ENCODE results near the gene SEC62. TPM values are rescaled to one million over a fixed set of nuclear protein-coding genes. Genes with fewer than 3 reads are reported as not detected.

The SEC62 gene, protein sequence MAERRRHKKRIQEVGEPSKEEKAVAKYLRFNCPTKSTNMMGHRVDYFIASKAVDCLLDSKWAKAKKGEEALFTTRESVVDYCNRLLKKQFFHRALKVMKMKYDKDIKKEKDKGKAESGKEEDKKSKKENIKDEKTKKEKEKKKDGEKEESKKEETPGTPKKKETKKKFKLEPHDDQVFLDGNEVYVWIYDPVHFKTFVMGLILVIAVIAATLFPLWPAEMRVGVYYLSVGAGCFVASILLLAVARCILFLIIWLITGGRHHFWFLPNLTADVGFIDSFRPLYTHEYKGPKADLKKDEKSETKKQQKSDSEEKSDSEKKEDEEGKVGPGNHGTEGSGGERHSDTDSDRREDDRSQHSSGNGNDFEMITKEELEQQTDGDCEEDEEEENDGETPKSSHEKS
- polyA plus RNA-seq = 10 to 100 TPM; 38.7 to 96.7 (median 60.1) TPM
- long read RNA-seq, donor 1 = 0 reads
- long read RNA-seq, donor 2, full-length matches to known transcripts = 19 of 79 reads
- long read RNA-seq, donor 2, partial matches to known transcripts = 60 of 79 reads
- long read RNA-seq, donor 2, other reads (novel, unspliced or antisense) = 0 of 79 reads
- long read RNA-seq, donor 3, full-length matches to known transcripts = 28 of 81 reads
- long read RNA-seq, donor 3, partial matches to known transcripts = 53 of 81 reads
- long read RNA-seq, donor 3, other reads (novel, unspliced or antisense) = 0 of 81 reads
- long read RNA-seq, donor 4, full-length matches to known transcripts = 5 of 5 reads
- long read RNA-seq, donor 4, partial matches to known transcripts = 0 of 5 reads
- long read RNA-seq, donor 4, other reads (novel, unspliced or antisense) = 0 of 5 reads
- long read RNA-seq, donor 5, full-length matches to known transcripts = 10 of 38 reads
- long read RNA-seq, donor 5, partial matches to known transcripts = 28 of 38 reads
- long read RNA-seq, donor 5, other reads (novel, unspliced or antisense) = 0 of 38 reads
- long read RNA-seq, donor 6, full-length matches to known transcripts = 27 of 83 reads
- long read RNA-seq, donor 6, partial matches to known transcripts = 56 of 83 reads
- long read RNA-seq, donor 6, other reads (novel, unspliced or antisense) = 0 of 83 reads
- long read RNA-seq, donor 7 = 0 reads
- long read RNA-seq, donor 8, full-length matches to known transcripts = 5 of 5 reads
- long read RNA-seq, donor 8, partial matches to known transcripts = 0 of 5 reads
- long read RNA-seq, donor 8, other reads (novel, unspliced or antisense) = 0 of 5 reads
- long read RNA-seq, donor 9, full-length matches to known transcripts = 5 of 21 reads
- long read RNA-seq, donor 9, partial matches to known transcripts = 16 of 21 reads
- long read RNA-seq, donor 9, other reads (novel, unspliced or antisense) = 0 of 21 reads
- long read RNA-seq, donor 10, full-length matches to known transcripts = 51 of 197 reads
- long read RNA-seq, donor 10, partial matches to known transcripts = 146 of 197 reads
- long read RNA-seq, donor 10, other reads (novel, unspliced or antisense) = 0 of 197 reads

DNA sequence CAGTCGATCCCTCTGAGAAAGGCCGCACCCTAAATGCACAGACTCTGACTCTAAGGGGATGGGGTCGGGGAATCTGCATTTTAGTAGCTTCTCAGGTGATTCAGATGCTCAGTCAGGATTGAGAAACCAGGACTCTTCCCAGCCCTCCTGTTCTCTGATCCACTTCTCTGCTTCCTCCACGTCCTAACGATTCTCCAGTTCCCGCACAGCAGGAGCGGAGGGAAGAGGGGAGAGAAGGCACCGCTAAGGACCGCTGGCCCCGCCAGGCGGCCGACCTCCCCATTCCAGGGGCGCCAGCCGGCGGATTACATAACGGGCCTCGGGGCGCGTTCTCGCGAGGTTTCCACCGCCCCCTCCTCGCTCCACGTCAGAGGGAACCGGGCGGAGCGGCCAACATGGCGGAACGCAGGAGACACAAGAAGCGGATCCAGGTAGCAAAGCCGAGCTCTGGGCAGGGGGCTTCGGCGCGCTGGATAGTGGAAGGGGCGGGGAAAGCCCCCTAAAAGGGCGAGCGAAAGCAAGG, at the start of gene SEC62:
Gene SEC62, plus strand, starts transcription at position 380 of the 523 bp plus-strand sequence. Its CDS starts 16 bp downstream, at position 396.
- DNase-seq = peak; percentile 86 to 97
- H3K36me3 ChIP-seq (ENCODE audit: control insufficient read depth in 3 of 3, insufficient read depth in 2 of 3, low read depth in 1 of 3, low read length in 3 of 3) = peaks cover 0 to 4% (median 0%) of the 10 kb centered on the region in 3 donors
- 0 to 1% (median 0%) methylated on average over 36 to 37 of the region's 37 CpGs for WGBS, 3 donors
- H3K4me3 ChIP-seq (ENCODE audit: low read depth in 1 of 3, low read length in 3 of 3) = peak within 1 kb of the TSS; percentile 82 to 95 (median 88)
- H3K27me3 ChIP-seq (ENCODE audit: control insufficient read depth in 3 of 3, insufficient read depth in 3 of 3, low read length in 3 of 3) = no peaks in the 10 kb centered on the region
- H3K9me3 ChIP-seq (ENCODE audit: control insufficient read depth in 2 of 2, insufficient read depth in 1 of 2, low read depth in 1 of 2, low read length in 1 of 2) = no peaks in the 10 kb centered on the region
- peak within 1 kb of the TSS; percentile 74 to 94 (median 88) for H3K27ac ChIP-seq (ENCODE audit: low read depth in 1 of 3, low read length in 2 of 3)
- no peak for FAIRE-seq
- H3K4me1 ChIP-seq (ENCODE audit: control insufficient read depth in 3 of 3, insufficient read depth in 2 of 3, low read depth in 1 of 3, low read length in 2 of 3) = peaks cover 0 to 5% (median 2%) of the 10 kb centered on the region in 3 donors

DNA sequence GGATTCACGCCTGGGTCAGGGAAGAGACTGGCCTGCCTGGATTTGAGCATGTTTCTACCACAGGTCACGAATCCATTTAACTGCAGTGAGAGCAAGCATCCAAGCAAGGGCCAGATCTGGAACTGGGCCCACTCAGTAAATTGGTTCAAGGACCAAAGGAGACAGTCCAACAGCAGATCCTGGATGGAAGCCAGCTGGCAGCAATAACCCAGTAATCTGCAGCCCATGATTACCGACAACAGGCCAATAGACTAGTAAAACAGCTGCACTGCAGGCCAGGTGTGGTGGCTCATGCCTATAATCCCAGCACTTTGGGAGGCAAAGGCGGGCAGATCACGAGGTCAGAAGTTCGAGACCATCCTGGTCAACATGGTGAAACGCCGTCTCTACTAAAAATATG, 43.4 kb upstream of the SEC62 start:
- Histone ChIP-seq H3K9me3 (ENCODE audit: control insufficient read depth in 2 of 2, insufficient read depth in 1 of 2, low read depth in 1 of 2, low read length in 1 of 2) (no peaks in the 10 kb centered on the region), H3K4me1 (ENCODE audit: control insufficient read depth in 3 of 3, insufficient read depth in 2 of 3, low read depth in 1 of 3, low read length in 2 of 3) (no peaks in the 10 kb centered on the region), H3K4me3 (ENCODE audit: low read depth in 1 of 3, low read length in 3 of 3) (no peak overlapping the region), H3K27ac (ENCODE audit: low read depth in 1 of 3, low read length in 2 of 3) (no peak overlapping the region), H3K36me3 (ENCODE audit: control insufficient read depth in 3 of 3, insufficient read depth in 2 of 3, low read depth in 1 of 3, low read length in 3 of 3) (no peaks in the 10 kb centered on the region), H3K27me3 (ENCODE audit: control insufficient read depth in 3 of 3, insufficient read depth in 3 of 3, low read length in 3 of 3) (no peaks in the 10 kb centered on the region)
- DNase-seq (peak; percentile 46 to 95), FAIRE-seq (no peak)
- 20 to 38% (median 30%) methylated on average over 8 of the region's 8 CpGs for WGBS, 3 donors

DNA sequence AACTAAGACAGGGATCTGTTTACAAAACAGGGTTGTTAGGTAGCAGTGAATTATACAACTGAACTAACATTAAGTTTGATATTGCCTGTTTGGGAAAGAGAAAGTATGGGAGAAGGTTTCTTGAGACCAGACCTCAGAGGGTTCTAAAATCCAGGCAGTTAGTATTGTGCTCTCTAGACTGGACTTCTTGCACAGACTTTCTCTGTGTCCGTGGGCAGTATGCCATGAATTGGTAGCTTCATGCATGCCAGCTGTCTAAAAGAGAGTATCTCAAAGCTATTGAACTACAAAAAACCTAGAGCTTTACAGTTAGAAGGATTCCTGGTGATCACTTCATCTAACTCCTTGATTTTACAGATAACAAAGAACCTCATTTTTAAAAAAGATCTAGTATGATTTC, 42.8 kb upstream of the SEC62 start:
- Histone ChIP-seq H3K4me3 (ENCODE audit: low read depth in 1 of 3, low read length in 3 of 3) (no peak overlapping the region), H3K36me3 (ENCODE audit: control insufficient read depth in 3 of 3, insufficient read depth in 2 of 3, low read depth in 1 of 3, low read length in 3 of 3) (no peaks in the 10 kb centered on the region), H3K27ac (ENCODE audit: low read depth in 1 of 3, low read length in 2 of 3) (no peak overlapping the region), H3K27me3 (ENCODE audit: control insufficient read depth in 3 of 3, insufficient read depth in 3 of 3, low read length in 3 of 3) (no peaks in the 10 kb centered on the region), H3K4me1 (ENCODE audit: control insufficient read depth in 3 of 3, insufficient read depth in 2 of 3, low read depth in 1 of 3, low read length in 2 of 3) (no peaks in the 10 kb centered on the region), H3K9me3 (ENCODE audit: control insufficient read depth in 2 of 2, insufficient read depth in 1 of 2, low read depth in 1 of 2, low read length in 1 of 2) (no peaks in the 10 kb centered on the region)
- FAIRE-seq (no peak), DNase-seq (no peak)
- WGBS, 3 donors = 34 to 62% (median 41%) methylated on average over 1 of the region's 1 CpG

DNA sequence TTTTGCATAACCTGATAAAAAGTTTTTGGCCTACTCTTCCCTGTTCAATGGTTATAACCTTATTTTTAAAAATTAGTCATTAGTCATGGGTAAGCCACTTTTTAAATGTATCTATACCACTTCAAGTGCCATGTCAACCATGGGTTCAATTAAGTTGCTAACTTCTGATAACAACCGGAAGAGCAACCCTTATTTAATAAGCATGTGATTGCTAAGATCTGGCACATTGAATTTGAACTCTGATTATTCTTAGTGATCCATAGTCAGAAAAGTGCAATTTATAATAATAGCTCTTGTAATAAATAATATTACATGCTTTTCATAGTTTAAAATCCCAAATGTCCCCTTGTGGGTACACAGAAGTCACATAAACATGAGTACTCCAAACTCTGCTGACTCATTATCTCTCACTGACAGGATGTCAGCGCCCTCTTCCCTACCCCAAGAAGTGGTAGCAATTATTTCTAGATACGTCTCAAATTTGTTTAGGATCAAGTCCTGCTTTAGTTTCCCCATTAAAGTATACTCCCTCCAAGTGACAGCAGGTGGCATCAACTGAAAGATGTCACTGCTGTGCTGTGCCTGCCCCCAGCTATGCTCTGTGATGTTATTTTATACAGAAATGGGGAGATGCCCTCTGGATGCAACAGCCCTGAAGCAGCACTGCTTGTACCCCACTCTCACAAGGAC, 36.6 kb upstream of the SEC62 start:
- Histone ChIP-seq H3K9me3 (ENCODE audit: control insufficient read depth in 2 of 2, insufficient read depth in 1 of 2, low read depth in 1 of 2, low read length in 1 of 2) (no peaks in the 10 kb centered on the region), H3K4me1 (ENCODE audit: control insufficient read depth in 3 of 3, insufficient read depth in 2 of 3, low read depth in 1 of 3, low read length in 2 of 3) (no peaks in the 10 kb centered on the region), H3K27me3 (ENCODE audit: control insufficient read depth in 3 of 3, insufficient read depth in 3 of 3, low read length in 3 of 3) (no peaks in the 10 kb centered on the region), H3K4me3 (ENCODE audit: low read depth in 1 of 3, low read length in 3 of 3) (no peak overlapping the region), H3K27ac (ENCODE audit: low read depth in 1 of 3, low read length in 2 of 3) (no peak overlapping the region), H3K36me3 (ENCODE audit: control insufficient read depth in 3 of 3, insufficient read depth in 2 of 3, low read depth in 1 of 3, low read length in 3 of 3) (no peaks in the 10 kb centered on the region)
- WGBS, 3 donors = 50 to 69% (median 65%) methylated on average over 3 of the region's 3 CpGs
- no peak for DNase-seq
- FAIRE-seq = no peak

DNA sequence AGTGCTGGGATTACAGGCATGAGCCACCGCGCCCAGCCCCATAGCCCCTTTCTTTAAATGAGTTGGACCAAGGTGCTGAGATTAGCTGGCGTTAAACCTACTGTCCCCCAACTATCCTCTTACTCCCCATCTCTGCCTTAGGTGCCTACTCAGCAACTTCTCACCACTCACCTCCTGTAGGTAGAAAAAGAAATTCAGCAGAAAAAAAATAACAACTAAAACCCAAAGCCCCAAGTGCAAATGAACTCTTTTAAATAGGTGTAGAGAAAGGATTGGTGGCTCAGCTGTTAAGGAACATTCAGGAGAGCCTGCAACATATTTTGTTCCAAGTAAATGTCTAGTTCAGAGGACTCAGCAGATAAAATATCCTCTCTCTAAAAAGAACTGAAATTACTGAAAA, 35.8 kb upstream of the SEC62 start:
- Histone ChIP-seq H3K27me3 (ENCODE audit: control insufficient read depth in 3 of 3, insufficient read depth in 3 of 3, low read length in 3 of 3) (no peaks in the 10 kb centered on the region), H3K36me3 (ENCODE audit: control insufficient read depth in 3 of 3, insufficient read depth in 2 of 3, low read depth in 1 of 3, low read length in 3 of 3) (no peaks in the 10 kb centered on the region), H3K9me3 (ENCODE audit: control insufficient read depth in 2 of 2, insufficient read depth in 1 of 2, low read depth in 1 of 2, low read length in 1 of 2) (no peaks in the 10 kb centered on the region), H3K4me1 (ENCODE audit: control insufficient read depth in 3 of 3, insufficient read depth in 2 of 3, low read depth in 1 of 3, low read length in 2 of 3) (no peaks in the 10 kb centered on the region), H3K4me3 (ENCODE audit: low read depth in 1 of 3, low read length in 3 of 3) (no peak overlapping the region), H3K27ac (ENCODE audit: low read depth in 1 of 3, low read length in 2 of 3) (no peak overlapping the region)
- no peak for DNase-seq
- FAIRE-seq = no peak
- WGBS, 3 donors = 91 to 97% (median 95%) methylated on average over 3 of the region's 3 CpGs

DNA sequence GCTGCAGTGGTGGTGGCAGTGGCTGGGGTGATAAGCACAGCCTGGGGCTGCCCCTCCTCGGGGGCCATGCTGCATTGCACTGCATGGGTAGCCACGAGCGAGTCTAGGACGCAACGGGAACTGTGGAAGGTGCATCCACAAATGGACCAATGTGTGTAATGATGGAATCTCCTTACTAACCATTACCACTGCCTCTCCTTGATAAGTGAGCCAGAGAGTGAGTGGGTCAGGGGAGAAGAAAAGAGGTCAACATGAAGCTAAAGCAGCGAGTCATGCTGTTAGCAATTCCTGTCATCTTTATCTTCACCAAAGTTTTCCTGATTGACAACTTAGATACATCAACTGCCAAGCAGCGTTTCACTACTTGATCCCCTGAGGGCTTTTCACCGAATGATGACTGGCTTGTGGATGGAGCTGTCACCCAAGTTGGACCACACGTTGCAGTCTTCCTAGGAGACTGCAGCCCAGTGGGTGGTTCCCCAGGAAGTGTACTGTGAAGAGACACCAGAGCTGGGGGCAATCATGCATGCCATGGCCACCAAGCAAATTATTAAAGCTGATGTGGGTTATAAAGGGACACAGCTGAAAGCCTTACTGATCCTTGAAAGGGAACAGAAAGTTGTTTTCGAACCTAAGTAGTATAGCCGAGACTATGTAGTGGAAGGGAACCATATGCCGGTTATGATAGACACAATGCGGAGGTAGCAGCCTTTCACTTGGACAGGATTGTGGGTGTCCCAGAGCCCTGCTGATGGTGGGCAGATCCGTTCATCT, 34.7 kb upstream of the SEC62 start:
- no peaks in the 10 kb centered on the region for H3K27me3 ChIP-seq (ENCODE audit: control insufficient read depth in 3 of 3, insufficient read depth in 3 of 3, low read length in 3 of 3)
- DNase-seq (no peak), FAIRE-seq (no peak)
- H3K27ac ChIP-seq (ENCODE audit: low read depth in 1 of 3, low read length in 2 of 3) = no peak overlapping the region
- WGBS, 3 donors = 81 to 86% (median 83%) methylated on average over 14 of the region's 14 CpGs
- no peaks in the 10 kb centered on the region for H3K9me3 ChIP-seq (ENCODE audit: control insufficient read depth in 2 of 2, insufficient read depth in 1 of 2, low read depth in 1 of 2, low read length in 1 of 2)
- H3K4me3 ChIP-seq (ENCODE audit: low read depth in 1 of 3, low read length in 3 of 3) = no peak overlapping the region
- no peaks in the 10 kb centered on the region for H3K4me1 ChIP-seq (ENCODE audit: control insufficient read depth in 3 of 3, insufficient read depth in 2 of 3, low read depth in 1 of 3, low read length in 2 of 3)
- no peaks in the 10 kb centered on the region for H3K36me3 ChIP-seq (ENCODE audit: control insufficient read depth in 3 of 3, insufficient read depth in 2 of 3, low read depth in 1 of 3, low read length in 3 of 3)

DNA sequence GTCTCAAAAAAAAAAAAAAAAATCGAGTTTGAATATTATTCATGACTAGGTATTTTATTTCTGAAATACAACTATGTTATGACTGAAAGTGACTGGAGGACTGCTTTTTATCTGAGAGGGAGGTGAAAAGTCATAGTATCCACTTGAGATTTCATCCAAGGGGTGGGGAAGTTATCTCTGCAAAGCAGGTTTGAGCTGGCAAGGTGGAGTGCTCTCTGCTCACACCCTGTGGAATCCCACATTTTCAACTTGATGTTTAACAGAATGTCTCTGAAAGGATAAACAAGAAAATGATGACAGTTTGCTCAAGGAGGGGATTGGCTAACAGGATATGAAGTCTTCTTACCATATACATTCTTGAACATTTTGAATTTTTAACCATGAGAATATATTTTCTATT, 27.3 kb upstream of the SEC62 start:
- peaks cover 0 to 4% of the 10 kb centered on the region in 2 donors for H3K9me3 ChIP-seq (ENCODE audit: control insufficient read depth in 2 of 2, insufficient read depth in 1 of 2, low read depth in 1 of 2, low read length in 1 of 2)
- peak overlapping the region in 1 of 3 donors; percentile 70 for H3K27ac ChIP-seq (ENCODE audit: low read depth in 1 of 3, low read length in 2 of 3)
- WGBS, 3 donors = 21 to 50% (median 41%) methylated on average over 1 of the region's 1 CpG
- no peaks in the 10 kb centered on the region for H3K4me1 ChIP-seq (ENCODE audit: control insufficient read depth in 3 of 3, insufficient read depth in 2 of 3, low read depth in 1 of 3, low read length in 2 of 3)
- H3K27me3 ChIP-seq (ENCODE audit: control insufficient read depth in 3 of 3, insufficient read depth in 3 of 3, low read length in 3 of 3) = no peaks in the 10 kb centered on the region
- H3K36me3 ChIP-seq (ENCODE audit: control insufficient read depth in 3 of 3, insufficient read depth in 2 of 3, low read depth in 1 of 3, low read length in 3 of 3) = no peaks in the 10 kb centered on the region
- DNase-seq (no peak), FAIRE-seq (no peak)
- H3K4me3 ChIP-seq (ENCODE audit: low read depth in 1 of 3, low read length in 3 of 3) = no peak overlapping the region
